ENCODE data around the gene HMGN1.

HMGN1 gene

DNA sequence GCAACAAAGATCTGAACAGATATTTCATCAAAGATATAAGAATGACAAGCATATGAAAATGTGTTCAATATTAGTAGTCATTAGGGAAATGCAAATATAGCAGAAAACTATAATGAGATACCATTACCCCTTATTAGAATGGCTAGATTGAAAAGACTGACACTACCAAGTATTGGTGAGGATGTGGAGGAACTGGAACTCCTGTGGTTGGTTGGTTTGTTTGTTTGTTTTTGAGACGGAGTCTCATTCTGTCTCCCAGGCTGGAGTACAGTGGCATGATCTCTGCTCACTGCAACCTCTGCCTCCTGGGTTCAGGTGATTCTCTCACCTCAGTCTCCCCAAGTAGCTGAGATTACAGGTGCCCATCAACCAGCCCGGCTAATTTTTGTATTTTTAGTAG is 18.9 kb upstream of the HMGN1 start:
- DNase-seq (ENCODE audit: low read depth) = no peak

DNA sequence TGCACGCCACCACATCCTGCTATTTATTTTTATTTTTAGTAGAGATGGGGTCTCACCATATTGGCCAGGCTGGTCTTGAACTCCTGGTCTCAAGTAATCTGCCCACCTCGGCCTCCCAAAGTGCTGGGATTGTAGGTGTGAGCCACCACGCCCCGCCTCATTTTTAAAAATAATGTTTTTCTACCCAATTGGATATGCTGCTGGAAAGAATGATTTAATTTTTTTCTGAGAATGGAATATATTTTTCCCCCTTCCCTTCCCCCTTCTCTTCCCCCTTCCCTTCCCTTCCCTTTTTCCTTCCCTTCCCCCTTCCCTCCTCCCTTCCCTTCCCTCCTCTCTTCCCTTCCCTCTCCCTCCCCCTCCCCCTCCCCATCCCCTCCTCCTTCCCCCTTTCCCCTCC is 17.7 kb upstream of the HMGN1 start:
- no peak for DNase-seq (ENCODE audit: low read depth)

DNA sequence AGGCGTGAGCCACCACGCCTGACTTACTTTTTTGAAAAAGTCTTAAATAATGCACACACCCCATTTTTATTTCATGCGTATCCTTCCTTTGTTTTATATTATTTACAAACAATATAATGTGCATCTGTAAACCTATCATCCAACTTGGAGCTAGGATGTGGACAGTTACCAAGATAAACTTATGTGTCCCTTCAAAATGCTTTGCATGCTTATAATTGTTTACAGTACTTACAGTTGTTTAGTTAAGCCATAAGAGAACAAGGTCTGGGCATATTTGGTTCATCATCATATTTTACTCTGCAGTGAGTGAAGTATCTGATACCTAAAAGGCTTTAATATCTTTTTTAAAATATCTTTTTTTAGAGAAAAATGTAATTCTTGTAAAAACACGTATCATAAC is 16.1 kb upstream of the HMGN1 start:
- no peak for DNase-seq (ENCODE audit: low read depth)

DNA sequence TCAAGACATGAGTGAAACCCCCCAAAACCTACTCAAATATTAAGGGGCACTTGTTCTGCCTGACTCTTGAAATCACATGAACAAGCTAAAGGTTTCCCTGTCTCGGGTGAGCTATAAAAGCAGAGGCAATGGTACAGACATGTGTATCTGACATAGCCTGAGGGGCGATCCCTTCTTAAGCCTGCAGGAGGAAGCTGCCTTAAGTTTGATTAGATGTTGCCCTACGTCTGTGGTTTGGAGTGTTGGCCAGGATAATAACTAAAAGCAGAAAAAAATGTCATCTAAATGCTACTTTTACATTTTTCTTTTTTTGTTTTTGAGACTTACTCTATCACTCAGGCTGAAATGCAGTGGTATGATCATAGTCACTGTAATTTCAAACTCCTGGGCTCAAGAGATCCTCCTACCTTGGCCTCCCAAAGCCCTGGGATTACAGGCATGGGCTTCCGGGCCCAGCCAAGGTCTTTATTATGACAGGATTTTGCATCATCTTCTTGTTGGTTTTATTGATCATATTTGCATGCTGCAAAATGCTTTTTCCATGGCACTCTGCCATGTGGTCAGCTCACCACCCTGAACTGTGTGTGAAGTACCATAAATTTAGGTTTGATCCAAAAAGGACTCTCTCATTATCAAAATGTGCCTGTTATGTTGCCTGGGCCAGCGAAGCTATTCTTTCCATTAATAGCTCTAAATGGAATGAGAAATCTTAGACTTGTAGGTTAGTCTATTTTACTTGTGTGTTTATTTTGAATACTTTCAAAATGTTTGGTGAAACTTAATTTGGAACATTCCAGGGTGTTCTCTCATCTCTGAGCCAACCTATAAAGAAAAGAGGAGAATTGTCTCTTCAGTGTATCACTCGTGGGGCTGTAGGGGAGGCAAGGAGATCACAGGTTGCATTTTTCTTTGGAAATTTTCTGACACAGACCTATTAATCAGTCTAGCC is 15.0 kb upstream of the HMGN1 start:
- DNase-seq (ENCODE audit: low read depth) = no peak

DNA sequence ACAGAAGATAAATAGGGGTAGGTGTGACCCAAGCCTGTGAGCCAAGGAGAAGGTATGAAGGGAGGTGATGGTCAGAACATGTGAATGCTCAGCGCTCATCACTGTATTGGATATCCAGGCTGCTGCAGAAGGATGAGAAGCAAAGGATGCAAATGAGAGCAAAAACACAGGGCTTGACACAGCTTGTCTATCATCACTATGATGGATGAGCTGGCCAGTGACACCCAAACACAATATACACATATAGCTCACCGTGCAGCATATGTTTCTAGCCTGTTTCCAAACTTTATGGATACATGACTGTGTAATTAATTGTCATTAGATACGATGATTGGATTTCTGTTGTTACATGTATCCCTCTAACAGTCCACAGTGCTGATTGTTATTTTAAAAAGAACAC is 13.8 kb upstream of the HMGN1 start:
- no peak for DNase-seq (ENCODE audit: low read depth)

DNA sequence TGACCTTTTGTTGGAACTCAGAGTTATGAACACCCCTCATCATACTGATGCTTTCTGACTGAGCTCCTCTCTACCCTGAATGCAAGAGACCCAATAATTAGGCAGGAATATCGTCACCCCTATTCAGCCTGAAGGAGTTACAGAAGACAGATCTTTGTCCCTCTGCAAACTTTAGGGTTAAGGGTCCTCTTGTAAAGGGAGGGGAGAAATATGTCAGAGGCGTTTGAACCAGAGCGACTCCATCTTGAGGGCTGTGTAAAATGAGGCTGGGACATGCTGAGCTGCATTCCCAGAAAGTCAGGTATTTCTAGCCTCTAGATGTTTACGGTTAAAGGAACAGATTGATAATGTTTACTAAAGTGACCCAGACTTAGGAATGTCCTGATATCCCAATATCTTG is 10.5 kb upstream of the HMGN1 start:
- no peak for DNase-seq (ENCODE audit: low read depth)

DNA sequence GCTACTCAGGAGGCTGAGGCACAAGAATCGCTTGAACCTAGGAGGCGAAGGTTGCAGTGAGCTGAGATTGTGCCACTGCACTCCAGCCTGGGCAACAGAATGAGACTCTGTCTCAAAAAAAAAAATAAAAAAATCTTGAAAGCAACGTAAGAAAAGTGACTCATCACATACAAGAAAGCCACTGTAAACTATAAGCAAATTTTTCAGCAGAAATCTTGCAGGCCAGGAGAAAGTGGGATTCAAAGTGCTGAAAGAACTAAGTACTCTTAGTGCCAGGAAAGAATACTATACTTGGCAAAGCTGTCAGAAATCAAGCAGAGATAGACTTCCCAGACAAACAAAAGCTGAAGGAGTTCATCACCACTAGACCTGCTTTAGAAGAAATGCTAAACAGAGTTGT is 4.4 kb upstream of the HMGN1 start:
- DNase-seq (ENCODE audit: low read depth) = peak; percentile 48

DNA sequence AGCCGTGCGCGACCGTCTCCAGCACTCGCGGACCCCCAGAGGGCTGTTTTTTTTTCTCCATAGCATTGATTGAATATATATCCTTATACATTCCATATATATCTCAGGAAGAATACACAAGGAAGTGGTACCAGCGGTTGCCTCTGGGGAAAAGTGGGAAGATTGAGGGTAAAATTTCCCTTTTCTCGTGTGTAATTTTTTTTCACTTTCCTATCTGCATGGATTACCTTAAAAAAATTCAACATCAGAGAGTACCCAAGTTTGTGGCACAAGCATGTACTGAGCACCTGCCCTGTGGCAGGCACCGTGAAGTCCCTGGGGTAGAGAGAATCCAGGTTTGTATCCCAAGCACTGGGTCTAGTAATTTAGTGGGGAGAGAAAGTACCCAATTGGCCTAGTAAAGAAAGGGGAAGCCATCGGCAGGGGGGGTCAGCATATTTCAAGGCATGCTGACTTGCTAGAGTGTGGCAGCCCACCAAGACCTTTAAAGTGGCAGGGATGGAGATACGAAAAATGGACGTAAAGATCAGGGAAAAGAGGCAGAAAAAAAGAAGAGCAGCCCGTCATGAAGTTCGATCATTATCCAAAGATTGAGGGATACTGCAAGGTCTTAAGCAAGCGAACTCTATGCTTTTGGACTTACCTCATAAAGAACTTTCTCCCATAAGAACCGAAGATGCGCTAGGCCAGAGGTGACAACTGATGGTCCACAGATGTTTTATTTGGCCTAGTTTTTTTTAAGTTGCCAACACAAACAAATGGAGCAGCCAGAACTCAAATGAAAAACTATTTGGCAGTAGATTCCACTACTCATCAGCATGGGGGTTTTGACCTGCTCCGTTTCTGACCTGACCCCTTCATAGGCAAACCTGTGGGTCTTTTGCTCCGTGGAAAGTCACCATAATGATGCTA is 1.5 kb upstream of the HMGN1 start:
- DNase-seq (ENCODE audit: low read depth) = no peak

DNA sequence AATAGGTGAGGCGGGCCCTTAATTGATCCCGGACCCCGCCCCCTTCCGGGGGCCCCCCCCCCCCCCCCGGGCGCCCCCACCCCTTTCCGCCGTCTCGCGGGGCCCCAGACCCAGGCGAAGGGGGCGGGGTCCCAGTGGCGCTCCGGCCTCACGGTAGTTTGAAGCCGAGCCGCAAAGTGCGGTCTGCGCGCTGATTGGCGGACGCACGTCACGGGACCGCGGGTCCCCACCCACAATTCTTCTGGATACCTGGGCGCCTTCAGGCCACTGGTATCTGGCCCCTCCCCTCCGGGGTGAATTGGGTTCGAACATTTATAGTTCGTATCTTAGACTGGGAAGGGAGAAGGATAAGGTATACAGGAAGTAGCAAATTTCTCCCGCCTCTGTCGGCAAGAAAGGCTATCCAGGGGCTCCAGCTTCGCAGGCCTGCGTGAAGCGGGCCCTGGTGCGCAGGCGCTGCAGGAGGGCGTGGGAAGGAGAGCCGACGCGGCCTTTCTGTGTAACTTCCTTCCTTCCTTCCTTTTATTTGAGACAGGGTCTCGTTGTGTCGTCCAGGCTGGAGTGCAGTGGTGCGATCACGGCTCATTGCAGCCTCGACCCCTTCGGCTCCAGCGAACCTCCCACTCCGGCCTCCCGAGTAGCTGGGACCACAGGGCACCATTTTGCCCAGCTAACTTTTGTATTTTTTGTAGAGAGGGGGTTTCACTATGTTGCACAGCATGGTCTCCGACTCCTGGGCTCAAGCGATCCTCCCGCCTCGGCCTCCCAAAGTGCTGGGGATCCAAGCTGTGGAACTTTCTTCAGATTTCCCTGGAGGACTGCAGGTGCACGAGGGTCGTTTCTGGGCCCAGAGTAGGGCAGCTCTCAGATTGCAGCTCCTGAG is 564 bp upstream of the HMGN1 start:
- DNase-seq (ENCODE audit: low read depth) = peak; percentile 93

DNA sequence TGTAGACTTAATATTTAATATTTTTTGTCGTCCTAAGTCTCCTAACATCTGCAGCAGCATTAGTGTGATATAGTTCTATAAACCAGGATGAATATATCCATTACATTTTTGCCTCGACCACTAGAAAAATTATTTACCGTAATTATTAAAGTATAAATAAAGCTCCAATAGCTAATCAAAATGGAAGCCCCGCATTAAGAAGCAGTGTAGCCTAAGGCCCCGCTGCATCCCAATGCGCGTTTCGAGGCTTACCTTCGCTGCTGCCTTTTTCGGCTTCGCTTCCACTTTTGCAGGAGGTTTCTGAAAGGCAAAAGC is 891 bp downstream of the HMGN1 start:
- DNase-seq (ENCODE audit: low read depth) = peak; percentile 46

DNA sequence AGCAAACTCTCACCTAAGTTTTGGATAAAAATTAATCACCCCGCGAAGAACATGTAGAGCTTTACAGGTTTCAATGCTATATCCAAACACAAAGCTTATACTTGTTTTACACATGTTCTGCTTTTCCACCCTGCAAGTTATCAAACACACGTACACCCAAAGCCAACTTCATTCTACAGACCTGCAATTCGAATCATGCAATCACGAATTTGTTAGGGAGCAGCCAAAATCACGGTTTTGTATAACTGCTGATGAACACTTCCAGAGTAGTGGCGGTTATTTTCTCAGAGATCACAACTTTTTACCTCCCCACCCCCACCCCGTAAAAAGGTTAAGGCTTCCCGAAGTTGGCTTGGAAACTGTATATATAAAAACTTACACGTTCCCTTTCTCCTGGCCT is 1.4 kb downstream of the HMGN1 start:
- DNase-seq (ENCODE audit: low read depth) = no peak

DNA sequence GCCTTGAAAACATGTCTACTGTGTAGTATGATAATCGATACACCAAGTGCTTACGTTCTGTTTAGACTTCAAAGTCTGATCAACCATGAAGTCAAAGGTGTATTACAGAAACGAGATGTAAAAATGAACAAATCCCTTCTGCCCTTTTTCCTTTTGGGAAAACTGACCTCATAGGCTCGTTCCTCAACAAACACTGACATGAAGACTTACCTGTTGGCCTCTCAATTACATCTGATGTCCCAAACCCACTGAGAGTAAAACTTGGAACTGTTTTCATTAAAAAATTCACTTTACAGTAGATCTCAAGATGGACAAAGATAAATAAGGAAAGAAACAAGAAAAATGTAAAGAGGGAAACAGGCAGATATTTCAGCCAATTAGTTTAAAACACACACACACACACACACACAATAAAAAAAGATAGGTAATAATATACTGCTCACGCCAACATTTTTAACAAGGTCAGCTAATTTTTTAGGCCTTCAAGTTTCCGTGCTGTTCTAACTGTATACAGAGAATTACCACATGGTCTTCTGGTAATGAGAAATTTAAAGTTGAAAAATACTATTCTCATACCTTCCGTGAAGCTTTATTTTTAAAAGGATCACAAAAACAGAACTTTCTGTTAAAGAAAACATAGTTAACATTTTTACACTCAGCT is 2.1 kb downstream of the HMGN1 start:
- DNase-seq (ENCODE audit: low read depth) = no peak

DNA sequence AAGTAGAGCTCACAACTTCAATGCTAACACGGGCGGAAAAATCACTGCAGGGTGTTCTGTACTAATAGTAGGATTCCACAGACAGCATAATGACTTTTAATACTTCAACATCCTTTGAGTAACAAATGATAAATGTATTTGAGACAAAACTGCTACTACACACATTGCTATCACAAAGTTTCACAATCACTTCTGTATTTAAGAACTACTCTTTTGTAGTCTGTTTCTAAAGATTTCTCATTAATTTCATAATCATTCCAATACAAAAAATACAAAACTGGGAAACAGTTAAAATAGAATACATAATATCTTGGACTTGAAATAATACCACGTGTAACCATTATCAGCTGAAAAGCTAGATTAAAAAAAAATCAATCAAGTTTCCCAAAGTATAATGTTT is 2.7 kb downstream of the HMGN1 start:
- no peak for DNase-seq (ENCODE audit: low read depth)

DNA sequence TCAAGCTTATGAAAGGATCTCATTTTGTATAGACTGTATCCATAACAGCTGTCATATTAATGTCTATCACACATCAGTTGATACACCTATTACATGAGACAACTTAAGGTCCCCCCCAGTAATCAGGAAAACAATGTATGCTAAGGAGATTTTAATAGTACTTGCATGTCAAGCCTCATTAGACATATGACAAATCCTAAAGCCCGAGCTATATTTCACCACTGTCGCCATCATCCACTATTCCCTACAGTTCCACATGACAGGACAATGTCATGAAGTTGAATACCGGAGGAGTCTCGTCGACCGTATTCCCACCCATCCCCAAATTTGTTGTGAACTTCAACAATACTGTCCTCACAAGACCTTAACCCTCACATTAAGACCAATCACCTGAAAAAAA is 3.4 kb downstream of the HMGN1 start:
- no peak for DNase-seq (ENCODE audit: low read depth)

DNA sequence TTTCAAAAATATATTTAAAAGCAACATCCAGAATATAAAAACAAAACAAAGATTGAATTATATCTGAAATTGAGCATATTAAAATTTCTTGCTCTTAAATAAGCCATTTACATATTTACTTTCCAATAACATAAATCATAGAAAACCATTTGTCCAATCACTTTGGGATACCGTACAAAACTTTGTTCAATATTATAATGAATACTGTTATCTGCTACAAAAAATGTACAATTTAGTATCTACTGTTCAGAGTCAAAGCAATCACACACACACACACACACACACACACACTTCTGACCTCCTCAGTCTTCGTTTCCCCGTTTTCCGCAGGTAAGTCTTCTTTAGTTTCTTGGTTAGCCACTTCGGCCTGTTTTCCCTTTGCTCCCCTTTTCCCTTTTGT is 4.0 kb downstream of the HMGN1 start:
- DNase-seq (ENCODE audit: low read depth) = no peak

DNA sequence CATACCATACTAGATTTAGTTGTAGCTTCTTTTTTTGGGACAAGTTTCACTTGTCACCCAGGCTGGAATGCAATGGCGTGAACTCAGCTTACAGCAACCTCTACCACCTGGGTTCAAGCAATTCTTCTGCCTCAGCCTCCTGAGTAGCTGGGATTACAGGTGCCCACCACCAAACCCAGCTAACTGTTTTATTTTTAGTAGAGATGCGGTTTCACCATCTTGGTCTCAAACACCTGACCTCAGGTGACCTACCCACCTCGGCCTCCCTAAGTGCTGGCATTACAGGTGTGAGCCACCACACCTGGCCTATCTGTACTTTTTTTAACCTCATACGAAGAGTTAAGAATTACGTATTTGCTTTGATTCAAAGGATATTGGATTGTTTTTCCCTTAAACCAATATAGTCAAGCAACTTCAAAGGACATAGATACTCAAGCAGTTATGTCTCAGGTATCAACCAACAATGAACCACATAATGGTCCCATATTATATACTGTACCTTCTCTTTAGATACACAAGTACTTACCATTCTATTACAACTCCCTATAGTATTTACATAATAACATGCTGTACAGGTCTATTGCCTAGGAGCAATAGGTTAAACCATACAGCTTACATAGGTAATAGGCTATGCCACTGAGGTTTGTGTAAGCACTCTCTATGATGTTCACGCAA is 7.5 kb downstream of the HMGN1 start:
- DNase-seq (ENCODE audit: low read depth) = no peak

DNA sequence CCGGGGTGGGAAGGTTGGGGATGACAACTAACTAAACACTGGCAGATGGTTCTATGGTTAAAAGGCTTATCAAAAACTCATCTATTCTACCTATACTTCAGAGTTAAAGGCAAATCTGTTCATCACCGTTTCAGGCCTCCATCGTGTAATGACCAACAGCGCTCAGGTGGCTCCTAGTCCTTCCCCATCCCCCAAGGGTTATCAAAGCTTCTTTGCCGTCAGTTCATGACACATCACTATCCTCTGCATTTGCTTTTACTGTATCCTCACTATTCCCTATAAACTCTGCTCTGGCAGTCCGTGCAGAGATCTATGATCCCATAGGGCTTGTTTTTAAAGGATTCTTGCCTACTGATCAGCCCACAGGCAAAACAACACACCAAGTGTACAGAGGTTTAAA is 8.2 kb downstream of the HMGN1 start:
- DNase-seq (ENCODE audit: low read depth) = no peak

DNA sequence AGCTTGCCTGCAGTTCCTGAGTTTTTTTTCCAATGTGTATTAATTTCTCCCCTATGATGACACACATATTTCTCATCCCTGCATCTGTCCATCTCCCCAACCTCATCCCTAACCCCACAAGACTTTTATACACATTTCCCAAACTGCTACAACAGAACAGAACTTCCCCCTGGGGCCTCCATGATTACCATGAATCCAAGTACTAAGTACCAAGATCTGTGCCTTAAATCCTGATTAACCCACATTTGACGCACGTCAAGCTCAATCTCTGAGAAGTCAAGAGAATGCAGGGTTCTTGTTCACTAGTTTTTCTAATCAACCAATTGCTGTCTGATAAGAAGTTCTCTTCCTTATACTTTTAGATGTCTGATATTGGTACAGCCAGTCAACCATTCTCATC is 9.7 kb downstream of the HMGN1 start:
- no peak for DNase-seq (ENCODE audit: low read depth)

DNA sequence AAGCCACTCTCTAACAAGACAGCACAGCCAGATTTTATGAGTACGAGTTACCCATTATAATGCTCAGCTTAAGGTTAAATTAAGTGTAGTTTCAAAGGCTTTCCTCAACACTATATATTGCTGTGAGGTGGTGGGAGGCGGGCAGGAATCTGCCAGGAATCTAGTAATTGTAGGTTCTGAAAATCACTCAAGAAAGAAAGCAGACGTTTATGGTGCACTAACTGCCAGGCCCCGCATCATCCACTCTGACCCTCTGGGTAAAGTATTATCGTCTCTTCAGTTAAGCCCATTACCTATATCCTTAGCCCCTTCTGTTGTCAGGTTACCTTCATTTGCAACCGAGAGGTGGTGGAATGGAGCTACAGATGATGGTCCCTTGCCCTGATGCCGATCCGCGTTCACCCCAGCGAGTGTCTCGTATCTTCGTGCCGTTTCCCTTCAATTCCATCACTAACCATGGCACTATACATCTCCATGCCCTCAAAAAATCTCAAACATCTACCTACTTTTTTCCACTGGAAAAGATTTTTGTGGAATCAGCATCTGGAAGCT is 12.4 kb downstream of the HMGN1 start:
- DNase-seq (ENCODE audit: low read depth) = no peak

DNA sequence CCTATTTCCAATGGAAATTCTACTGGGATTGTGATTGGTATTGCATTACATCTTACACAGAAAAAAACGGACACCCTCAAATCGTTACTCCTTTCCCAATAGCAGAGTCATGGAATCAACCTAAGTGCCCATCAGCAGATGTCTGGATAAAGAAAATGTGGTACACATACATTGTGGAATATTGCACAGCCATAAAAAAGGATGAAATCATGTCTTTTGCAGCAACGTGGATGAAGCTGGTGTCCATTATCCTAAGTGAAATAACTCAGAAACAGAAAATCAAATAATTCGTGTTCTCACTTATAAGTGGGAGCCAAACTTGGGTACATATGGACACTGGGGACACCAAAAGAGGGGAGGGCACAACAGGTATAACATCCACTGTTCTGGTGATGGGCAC is 14.3 kb downstream of the HMGN1 start:
- no peak for DNase-seq (ENCODE audit: low read depth)

DNA sequence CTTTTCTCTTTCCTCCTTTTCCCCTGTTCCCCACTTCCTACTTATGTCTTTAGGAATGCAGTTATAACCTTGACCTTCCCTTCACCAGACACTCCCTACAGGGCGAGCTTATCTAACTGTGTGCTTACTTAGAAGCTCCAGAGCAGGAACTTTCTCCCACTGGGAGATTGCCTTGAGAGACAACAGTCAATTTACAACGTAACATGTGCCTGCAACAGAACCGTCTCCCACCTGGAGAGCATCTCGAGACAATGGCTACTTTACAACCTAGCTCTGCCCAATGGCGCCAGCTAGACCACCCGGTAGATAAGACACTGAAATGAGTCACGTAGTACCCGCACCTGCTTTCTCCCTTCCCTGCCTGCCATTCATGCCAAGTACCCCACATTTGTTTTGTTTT is 16.7 kb downstream of the HMGN1 start:
- DNase-seq (ENCODE audit: low read depth) = no peak
